GM21367 (cell line): Measurements from ENCODE around the gene SPDYE6.
"Not testable (repeated sequence)": the region's sequence is repeated elsewhere in the genome, so short reads cannot be mapped to it uniquely, and the experiment has no call there.

Source experiments
- ATAC-seq: cut with Tn5 transposase; IDR thresholded peaks from one replicate; pipeline ENCODE4 v1.9.1; 2021; ENCODE audit not compliant: unreplicated experiment

SPDYE6 gene

DNA sequence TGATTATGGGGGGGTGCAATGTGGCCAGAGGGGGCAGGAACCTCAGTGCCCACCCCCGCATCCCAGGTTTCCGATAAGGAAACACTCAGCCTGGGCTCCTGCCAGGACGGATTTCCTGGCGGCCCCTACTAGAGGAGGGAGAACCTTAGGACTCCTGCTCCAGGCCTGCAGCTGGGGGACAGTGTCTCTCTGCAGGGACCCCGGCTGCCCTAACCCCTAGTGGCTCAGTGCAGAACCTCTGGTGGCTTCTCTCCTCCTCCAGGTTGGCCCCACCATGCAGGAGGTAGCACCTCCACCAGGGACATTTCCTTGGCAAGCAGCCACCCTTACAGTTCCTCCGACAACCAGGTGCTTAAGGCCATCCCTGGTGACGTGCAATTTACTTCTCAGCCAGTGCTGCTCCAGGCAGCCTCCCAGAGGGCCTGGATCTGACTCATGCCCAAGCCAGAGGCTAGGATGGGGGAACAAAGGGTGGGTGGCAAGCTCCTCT lies 37.7 kb downstream of the SPDYE6 start:
- no peak for ATAC-seq

- ATAC-seq, result no peak
Measured at GRCh38 chr7:102317231-102318059, 38.8 kb downstream of the SPDYE6 start.

GRCh38 chr7:102313997-102314780 lies 42.1 kb downstream of the SPDYE6 start:
- ATAC-seq, result no peak

DNA sequence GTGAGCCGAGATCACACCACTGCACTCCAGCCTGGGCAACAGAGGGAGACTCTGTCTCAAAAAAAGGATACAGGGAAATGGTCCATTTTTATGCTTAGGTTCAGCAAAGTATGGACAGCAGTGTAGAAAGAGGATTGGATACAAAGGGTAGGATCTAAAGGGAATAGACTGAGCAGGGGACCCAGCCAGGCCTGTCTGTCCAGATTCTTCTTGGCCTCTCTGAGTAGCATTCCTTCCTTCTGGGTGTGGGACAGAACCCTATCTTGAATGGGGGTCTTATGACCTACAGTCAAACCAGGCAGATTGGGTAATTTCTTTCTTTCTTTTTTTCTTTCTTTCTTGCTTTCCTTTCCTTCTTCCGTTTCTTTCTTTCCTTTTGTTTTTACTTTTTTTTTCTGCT lies 43.9 kb downstream of the SPDYE6 start:
- ATAC-seq, result no peak

GRCh38 chr7:102310414-102310815 lies 45.8 kb downstream of the SPDYE6 start:
- no peak for ATAC-seq

GRCh38 chr7:102306916-102307677 lies 49.1 kb downstream of the SPDYE6 start:
- peak; percentile 59 for ATAC-seq

- peak; percentile 41 for ATAC-seq
Measured at GRCh38 chr7:102305414-102306268, 50.6 kb downstream of the SPDYE6 start.

DNA sequence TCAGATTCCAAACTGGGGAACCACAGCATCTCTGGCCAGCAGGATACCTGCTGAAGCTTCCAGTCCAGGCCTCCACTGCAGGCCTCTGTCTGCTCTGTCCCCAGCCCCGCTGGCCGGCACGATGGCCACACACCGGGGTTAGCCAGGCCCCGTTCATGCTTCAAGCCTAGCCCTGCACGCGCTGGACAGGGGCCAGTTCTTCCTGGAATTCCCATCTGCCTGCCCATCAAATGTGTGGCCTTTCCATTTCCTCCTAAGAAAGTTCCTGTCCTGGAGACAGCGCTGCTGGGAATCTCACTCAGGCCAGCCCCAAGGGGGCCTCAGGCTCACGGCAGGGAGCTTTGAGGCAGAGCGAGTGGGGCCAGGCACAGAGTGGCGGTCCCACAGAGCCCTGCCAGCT lies 51.6 kb downstream of the SPDYE6 start:
- ATAC-seq, result no peak

DNA sequence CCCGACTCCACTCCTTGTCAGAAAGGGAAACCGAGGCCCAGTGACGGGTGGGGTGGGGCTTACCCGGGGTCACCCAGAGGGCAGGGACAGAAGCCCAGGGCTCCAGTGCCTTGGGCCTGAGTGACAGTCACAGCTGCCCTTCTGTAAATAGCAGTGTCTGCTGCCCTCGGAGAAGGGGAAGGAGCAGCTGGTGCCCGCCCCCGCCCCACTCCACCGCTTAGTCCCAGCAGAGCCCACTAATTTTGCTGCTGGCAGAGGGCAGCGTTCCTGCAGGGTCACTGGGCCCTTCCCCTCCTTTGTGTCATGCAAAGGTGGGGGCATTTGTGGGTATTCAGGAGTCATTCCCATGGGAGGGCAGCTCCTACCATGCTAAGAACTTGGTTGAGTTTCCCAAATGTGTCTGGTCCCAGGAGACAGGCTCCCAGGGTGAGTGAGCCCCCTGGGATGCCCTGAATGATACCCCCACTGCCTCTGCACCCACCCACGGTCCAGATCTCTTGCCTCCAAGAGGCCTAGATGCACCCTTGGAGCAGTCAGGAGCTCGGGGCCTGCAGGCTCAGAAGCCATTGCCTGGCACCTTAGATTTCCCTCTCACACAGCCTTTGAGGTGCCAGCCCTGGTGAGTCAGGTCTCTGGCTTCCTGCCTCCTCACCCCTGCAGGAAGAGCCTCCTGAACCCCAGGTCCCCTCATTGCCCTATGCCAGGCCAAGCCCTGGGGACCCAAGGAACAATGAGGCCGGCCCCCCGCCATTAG lies 52.4 kb downstream of the SPDYE6 start:
- ATAC-seq, result no peak

- no peak for ATAC-seq
Measured at GRCh38 chr7:102302025-102302424, 54.2 kb downstream of the SPDYE6 start.

GRCh38 chr7:102301367-102301766 lies 54.9 kb downstream of the SPDYE6 start:
- not testable (repeated sequence) for ATAC-seq

DNA sequence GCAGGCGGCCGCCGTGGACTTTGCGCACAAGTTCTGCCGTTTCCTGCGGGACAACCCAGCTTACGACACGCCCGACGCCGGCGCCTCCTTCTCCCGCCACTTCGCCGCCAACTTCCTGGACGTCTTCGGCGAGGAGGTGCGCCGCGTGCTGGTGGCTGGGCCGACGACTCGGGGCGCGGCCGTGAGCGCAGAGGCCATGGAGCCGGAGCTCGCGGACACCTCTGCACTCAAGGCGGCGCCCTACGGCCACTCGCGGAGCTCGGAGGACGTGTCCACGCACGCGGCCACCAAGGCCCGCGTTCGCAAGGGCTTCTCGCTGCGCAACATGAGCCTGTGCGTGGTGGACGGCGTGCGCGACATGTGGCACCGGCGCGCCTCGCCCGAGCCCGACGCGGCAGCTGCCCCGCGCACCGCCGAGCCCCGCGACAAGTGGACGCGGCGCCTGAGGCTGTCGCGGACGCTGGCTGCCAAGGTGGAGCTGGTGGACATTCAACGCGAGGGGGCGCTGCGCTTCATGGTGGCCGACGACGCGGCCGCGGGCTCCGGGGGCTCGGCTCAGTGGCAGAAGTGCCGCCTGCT lies 55.5 kb downstream of the SPDYE6 start:
- no peak for ATAC-seq

DNA sequence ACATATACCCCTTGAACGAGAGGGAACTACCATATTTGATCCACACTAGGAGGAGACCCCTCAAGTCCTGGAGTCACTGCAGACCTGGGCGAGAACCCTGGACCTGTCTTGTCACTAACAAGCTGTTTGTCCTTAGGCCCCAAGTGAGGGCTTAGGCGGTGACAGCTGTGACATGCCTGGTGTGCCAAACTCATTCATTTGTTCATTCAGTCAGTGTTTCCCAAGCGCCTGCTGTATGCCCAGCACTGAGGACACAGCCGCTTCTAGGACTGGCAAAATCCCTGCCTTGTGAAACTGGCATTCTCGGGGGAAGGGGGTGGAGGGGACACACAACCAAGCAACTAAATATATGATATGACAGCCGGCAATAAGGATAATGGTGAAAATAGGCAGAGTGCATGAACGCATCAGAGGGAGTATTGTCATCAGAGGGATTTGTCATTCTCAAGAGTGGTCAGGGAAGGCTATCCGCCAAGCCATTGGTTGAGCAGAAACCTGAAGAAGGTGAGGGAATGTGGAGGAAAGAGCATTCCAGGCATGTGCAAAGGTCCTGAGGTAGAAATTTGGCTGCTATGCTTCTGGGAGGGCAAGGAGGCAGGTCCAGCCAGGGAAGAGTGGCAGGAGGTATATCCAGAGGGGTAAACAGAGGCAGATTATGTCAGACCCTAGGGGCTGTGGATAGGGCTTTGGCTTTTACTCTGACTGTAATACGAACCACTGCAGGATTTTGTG lies 58.6 kb downstream of the SPDYE6 start:
- ATAC-seq, result no peak

DNA sequence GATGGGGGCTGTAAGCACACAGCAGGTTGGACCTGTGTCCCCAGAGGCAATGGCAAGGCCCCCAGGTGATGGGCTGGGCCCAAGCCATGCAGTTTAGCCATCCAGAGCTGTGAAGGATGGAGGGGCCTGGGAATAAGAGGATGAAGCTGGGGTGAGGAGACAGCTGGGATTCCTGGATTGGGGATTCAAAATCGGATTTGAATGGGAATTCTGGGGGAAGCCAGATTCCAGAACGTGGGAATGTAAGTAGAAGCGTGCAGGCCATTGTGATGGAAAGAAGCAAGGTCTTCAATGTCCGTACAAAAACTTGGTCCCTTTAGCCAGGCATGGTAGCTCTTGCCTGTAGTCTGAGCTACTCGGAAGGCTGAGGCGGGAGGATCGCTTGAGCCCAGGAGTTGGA lies 59.7 kb downstream of the SPDYE6 start:
- ATAC-seq, result no peak

DNA sequence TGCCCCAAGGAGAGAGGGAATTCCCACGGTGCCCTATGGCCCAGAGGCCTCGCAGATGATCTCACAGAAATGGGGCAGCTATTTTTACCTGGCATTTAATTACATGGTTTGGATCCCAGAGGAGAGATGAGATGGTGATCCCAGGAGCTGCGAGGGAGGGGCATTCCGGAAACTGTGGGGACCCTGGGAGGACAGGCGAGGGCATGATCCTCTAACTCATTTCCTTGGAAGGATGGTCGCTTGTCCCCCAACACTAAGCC lies 60.1 kb downstream of the SPDYE6 start:
- no peak for ATAC-seq
